GM21447 (cell line): ENCODE data around the gene PRR36.
"Not testable (repeated sequence)": the region's sequence is repeated elsewhere in the genome, so short reads cannot be mapped to it uniquely, and the experiment has no call there.

Experiments
- ATAC-seq: cut with Tn5 transposase; IDR thresholded peaks from one replicate; pipeline ENCODE4 v1.9.1; 2021; ENCODE audit not compliant: unreplicated experiment

The PRR36 gene

GRCh38 chr19:7874076-7874896 lies at the start of gene PRR36:
PRR36 (minus strand) TSS chr19:7874390; CDS start chr19:7873689, 701 bp downstream.
- no peak for ATAC-seq

GRCh38 chr19:7923295-7924191 lies 49.4 kb upstream of the PRR36 start:
- ATAC-seq: no peak

GRCh38 chr19:7922836-7923195 lies 48.6 kb upstream of the PRR36 start:
- ATAC-seq: no peak

GRCh38 chr19:7921967-7922835 lies 48.0 kb upstream of the PRR36 start:
- no peak for ATAC-seq

GRCh38 chr19:7921302-7921966 lies 47.2 kb upstream of the PRR36 start:
- ATAC-seq: no peak

GRCh38 chr19:7920519-7921301 lies 46.5 kb upstream of the PRR36 start:
- ATAC-seq: no peak

GRCh38 chr19:7919610-7920518 lies 45.7 kb upstream of the PRR36 start, which contains the start of gene SNAPC2:
SNAPC2 (plus strand) TSS chr19:7920338; CDS start chr19:7920367, 29 bp downstream.
- ATAC-seq: no peak

- no peak for ATAC-seq
These were observed 44.6 kb upstream of the PRR36 start for GRCh38 chr19:7918615-7919421.

- not testable (repeated sequence) for ATAC-seq
These were observed 43.9 kb upstream of the PRR36 start for GRCh38 chr19:7918062-7918614.

GRCh38 chr19:7917267-7918061 lies 43.3 kb upstream of the PRR36 start:
- ATAC-seq: no peak

GRCh38 chr19:7916955-7917266 lies 42.7 kb upstream of the PRR36 start:
- no peak for ATAC-seq

- ATAC-seq: no peak
These were observed 42.1 kb upstream of the PRR36 start for GRCh38 chr19:7916103-7916954.

- ATAC-seq: no peak
These were observed 41.3 kb upstream of the PRR36 start for GRCh38 chr19:7915250-7916102.

GRCh38 chr19:7914598-7915045 lies 40.4 kb upstream of the PRR36 start, which contains the start of gene TGFBR3L:
TGFBR3L (plus strand) TSS chr19:7914830.
- ATAC-seq: no peak

- ATAC-seq: no peak
These were observed 39.9 kb upstream of the PRR36 start for GRCh38 chr19:7914099-7914498.
